Transverse colon (tissue), 3 donors: Measurements from ENCODE around the gene DMD.

Experiments used
- CTCF ChIP-seq, 5 experiments: fragments of 200-600 bp in 3 of 5; fragments of 450-650 bp in 2 of 5; sonication (generic) in 3 of 5; IDR thresholded peaks; 1 replicate in 2 of 5; 2 replicates in 3 of 5; pipeline ENCODE4 v1.5.1; 2016 to 2017; ENCODE audit warnings: antibody characterized with exemption in 5 of 5, inconsistent platforms in 3 of 5, mild to moderate bottlenecking in 2 of 5, moderate library complexity in 1 of 5
- EP300 ChIP-seq: sonication (generic); formaldehyde crosslinking; IDR thresholded peaks from one replicate; pipeline ENCODE4 v1.6.1; 2017; ENCODE audit warnings: antibody characterized with exemption, low read depth

- TF ChIP-seq CTCF (IDR thresholded peaks at IDR 0.05) (no peak), EP300 (no peak)
Measured at GRCh38 chrX:31931225-31931624, 1280.1 kb downstream of the DMD start.
